C4-2B (cell line): Measurements from ENCODE around the gene CYGB.

Source experiments
- H3K27ac ChIP-seq: fragments of 450-650 bp; 2 replicates; pipeline ENCODE4 v1.5.1; 2017
- CTCF ChIP-seq: fragments of 450-650 bp; conservative IDR thresholded peaks from 2 replicates; pipeline ENCODE4 v1.5.1; 2017; ENCODE audit warnings: mild to moderate bottlenecking
- ZFX ChIP-seq: fragments of 450-650 bp; IDR thresholded peaks from 2 replicates; pipeline ENCODE4 v1.6.1; 2017

CYGB gene

GRCh38 chr17:76532072-76532651 is 5.3 kb downstream of the CYGB start:
- no peak for TF ChIP-seq CTCF
- no peak for TF ChIP-seq ZFX
- H3K27ac ChIP-seq = no peak overlapping the region

DNA sequence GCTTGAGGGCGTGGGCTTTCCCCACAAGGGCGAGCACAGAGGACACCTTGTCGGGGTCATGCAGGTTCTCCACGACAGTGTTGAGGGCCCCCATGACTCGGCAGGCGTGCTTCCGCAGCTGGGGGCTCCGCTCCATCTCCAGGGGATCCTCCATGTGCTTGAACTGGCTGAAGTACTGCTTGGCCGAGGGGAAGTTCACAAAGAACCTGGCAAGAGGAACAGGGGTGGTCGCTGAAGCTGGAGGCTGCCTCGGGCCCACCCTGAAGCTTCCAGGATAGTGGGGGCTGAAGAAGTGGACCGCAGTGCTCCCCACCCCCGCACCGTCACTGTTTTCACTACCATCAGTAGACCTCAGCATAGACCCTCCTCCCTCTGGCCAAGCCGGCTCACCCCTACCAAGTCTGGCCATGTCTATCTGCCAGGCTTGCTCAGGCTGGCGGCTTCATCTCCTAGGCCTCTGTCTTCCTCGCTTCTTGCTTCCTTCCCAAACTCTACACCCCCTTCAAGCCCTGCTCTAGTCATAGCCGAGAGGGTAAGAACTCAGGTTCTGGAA is 5.9 kb downstream of the CYGB start:
- no peak for TF ChIP-seq CTCF
- no peak for TF ChIP-seq ZFX

GRCh38 chr17:76530811-76531485 is 6.6 kb downstream of the CYGB start:
- H3K27ac ChIP-seq = no peak overlapping the region
- TF ChIP-seq CTCF = no peak
- TF ChIP-seq ZFX = no peak

More for the DNA sequence above, 5.9 kb downstream of the CYGB start:
- H3K27ac ChIP-seq = no peak overlapping the region

GRCh38 chr17:76530095-76530723 is 7.3 kb downstream of the CYGB start:
- H3K27ac ChIP-seq = no peak overlapping the region; the same call in 1 of the 2 replicates
- no peak for TF ChIP-seq ZFX
- TF ChIP-seq CTCF = no peak

GRCh38 chr17:76529224-76530094 is 8.1 kb downstream of the CYGB start:
- H3K27ac ChIP-seq = peak overlapping the region; percentile 24
- TF ChIP-seq ZFX = no peak
- TF ChIP-seq CTCF = no peak

DNA sequence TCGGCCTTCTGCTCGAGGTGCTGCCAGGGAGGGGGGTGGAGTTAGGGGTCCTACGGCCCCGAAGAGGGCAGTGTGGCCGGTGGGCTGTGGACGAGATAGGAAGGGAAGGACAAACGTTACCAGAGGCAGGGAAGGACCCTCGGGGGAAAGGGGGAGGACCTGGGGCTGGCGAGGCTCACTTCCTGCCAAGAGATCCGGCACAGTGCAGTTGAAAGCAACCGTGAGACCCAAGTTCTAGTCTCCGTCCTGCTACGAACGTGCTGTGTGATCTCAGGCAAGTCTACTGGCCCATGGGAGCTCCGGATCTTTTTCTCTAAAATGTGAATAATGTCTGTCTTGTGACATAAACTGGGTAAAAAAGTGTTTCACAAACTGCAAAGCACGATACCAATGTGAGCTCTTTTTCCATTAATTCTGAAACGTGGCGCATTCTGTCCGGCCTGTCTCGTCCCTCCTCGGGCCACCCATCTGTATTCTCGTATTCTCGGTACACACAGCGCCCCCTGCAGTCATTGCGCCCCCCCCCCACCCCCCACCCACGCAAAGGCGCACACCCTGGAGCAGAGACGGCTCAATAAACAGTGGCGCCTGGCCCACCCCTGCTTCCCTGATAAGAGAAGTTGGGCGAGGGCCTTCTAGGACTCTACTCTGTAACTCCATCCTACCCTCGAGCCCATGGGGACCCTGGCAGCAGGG is 8.8 kb downstream of the CYGB start:
- TF ChIP-seq ZFX (no peak), CTCF (no peak)
- H3K27ac ChIP-seq = peak overlapping the region; percentile 24
